BE2C (cell line): ENCODE measurements around the gene NUDT6.
"Not testable (repeated sequence)": the region's sequence is repeated elsewhere in the genome, so short reads cannot be mapped to it uniquely, and the experiment has no call there.

Experiments used
- DNase-seq: peaks from one replicate; pipeline ENCODE4 v3.0.0-alpha.2; 2020
- H3K27me3 ChIP-seq: fragments of 250-450 bp; sonication (Bioruptor Pico); 2 replicates; pipeline ENCODE4 v1.5.1; 2020; ENCODE audit warnings: mild to moderate bottlenecking
- H3K36me3 ChIP-seq: fragments of 250-450 bp; sonication (Bioruptor Pico); 2 replicates; pipeline ENCODE4 v1.5.1; 2020; ENCODE audit warnings: mild to moderate bottlenecking
- H3K4me1 ChIP-seq: fragments of 250-450 bp; sonication (Bioruptor Pico); 2 replicates; pipeline ENCODE4 v1.5.1; 2020
- H3K4me3 ChIP-seq: 2 replicates; pipeline ENCODE4 v1.5.1; 2011; ENCODE audit warnings: low read depth, low read length
- H3K9me3 ChIP-seq: fragments of 250-450 bp; sonication (Bioruptor Pico); 2 replicates; pipeline ENCODE4 v1.5.1; 2020
- TF ChIP-seq, protein P1 (sequence below): IDR thresholded peaks from 2 replicates; pipeline ENCODE4 v1.5.1; 2012; ENCODE audit warnings: mild to moderate bottlenecking, low read depth, low read length

The NUDT6 gene

GRCh38 chr4:122948671-122949070 lies 26.3 kb upstream of the NUDT6 start:
- Histone ChIP-seq H3K4me1 (no peaks in the 10 kb centered on the region), H3K36me3 (peaks cover 60% of the 10 kb centered on the region), H3K4me3 (no peak overlapping the region), H3K9me3 (no peaks in the 10 kb centered on the region), H3K27me3 (no peaks in the 10 kb centered on the region)
- TF ChIP-seq, protein P1, sequence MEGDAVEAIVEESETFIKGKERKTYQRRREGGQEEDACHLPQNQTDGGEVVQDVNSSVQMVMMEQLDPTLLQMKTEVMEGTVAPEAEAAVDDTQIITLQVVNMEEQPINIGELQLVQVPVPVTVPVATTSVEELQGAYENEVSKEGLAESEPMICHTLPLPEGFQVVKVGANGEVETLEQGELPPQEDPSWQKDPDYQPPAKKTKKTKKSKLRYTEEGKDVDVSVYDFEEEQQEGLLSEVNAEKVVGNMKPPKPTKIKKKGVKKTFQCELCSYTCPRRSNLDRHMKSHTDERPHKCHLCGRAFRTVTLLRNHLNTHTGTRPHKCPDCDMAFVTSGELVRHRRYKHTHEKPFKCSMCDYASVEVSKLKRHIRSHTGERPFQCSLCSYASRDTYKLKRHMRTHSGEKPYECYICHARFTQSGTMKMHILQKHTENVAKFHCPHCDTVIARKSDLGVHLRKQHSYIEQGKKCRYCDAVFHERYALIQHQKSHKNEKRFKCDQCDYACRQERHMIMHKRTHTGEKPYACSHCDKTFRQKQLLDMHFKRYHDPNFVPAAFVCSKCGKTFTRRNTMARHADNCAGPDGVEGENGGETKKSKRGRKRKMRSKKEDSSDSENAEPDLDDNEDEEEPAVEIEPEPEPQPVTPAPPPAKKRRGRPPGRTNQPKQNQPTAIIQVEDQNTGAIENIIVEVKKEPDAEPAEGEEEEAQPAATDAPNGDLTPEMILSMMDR, result no peak
- no peak for DNase-seq

GRCh38 chr4:122946142-122946541 lies 23.7 kb upstream of the NUDT6 start:
- Histone ChIP-seq H3K4me1 (no peaks in the 10 kb centered on the region), H3K4me3 (no peak overlapping the region), H3K9me3 (no peaks in the 10 kb centered on the region), H3K27me3 (no peaks in the 10 kb centered on the region), H3K36me3 (peaks cover 46% of the 10 kb centered on the region)
- TF ChIP-seq, protein P1, result no peak
- no peak for DNase-seq

DNA sequence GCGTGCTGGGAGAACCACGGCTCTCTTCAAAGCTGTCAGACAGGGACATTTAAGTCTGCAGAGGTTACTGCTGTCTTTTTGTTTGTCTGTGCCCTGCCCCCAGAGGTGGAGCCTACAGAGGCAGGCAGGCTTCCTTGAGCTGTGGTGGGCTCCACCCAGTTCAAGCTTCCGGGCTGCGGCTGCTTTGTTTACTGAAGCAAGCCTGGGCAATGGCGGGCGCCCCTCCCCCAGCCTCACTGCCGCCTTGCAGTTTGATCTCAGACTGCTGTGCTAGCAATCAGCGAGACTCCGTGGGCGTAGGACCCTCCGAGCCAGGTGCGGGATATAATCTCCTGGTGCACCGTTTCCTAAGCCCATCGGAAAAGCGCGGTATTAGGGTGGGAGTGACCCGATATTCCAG lies 22.7 kb upstream of the NUDT6 start:
- H3K9me3 ChIP-seq, DNase-seq, H3K4me1 ChIP-seq, H3K27me3 ChIP-seq, H3K4me3 ChIP-seq: not testable (repeated sequence)
- peaks cover 38% of the 10 kb centered on the region for H3K36me3 ChIP-seq

GRCh38 chr4:122932763-122933162 lies 10.4 kb upstream of the NUDT6 start:
- TF ChIP-seq, protein P1, result no peak
- Histone ChIP-seq H3K27me3 (no peaks in the 10 kb centered on the region), H3K4me1 (no peaks in the 10 kb centered on the region), H3K4me3 (no peak overlapping the region), H3K9me3 (no peaks in the 10 kb centered on the region), H3K36me3 (peaks cover 38% of the 10 kb centered on the region)
- DNase-seq, result no peak

DNA sequence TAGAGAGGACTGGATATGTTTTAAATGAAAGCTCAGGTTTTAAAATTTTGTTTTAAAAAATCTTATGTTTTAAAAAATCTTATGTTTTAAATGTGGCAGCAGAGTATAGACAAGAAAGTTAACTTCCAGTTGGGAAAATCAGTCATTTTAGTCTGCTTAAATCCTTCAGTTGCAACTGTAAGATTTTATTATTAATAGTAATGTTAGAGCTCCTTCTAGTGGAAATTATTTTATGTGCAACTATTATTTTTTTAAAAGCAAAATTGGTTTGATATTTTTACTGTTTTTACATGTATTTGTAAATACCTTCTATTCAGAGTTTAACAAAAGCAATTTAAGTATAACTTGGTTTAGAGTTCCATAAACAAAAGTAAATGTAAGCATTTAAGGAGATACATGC lies 8.5 kb upstream of the NUDT6 start:
- TF ChIP-seq, protein P1, result no peak; the same call in 1 of the 2 replicates
- no peaks in the 10 kb centered on the region for H3K4me1 ChIP-seq
- no peaks in the 10 kb centered on the region for H3K27me3 ChIP-seq
- peaks cover 30% of the 10 kb centered on the region for H3K36me3 ChIP-seq
- no peak for DNase-seq
- no peaks in the 10 kb centered on the region for H3K9me3 ChIP-seq
- H3K4me3 ChIP-seq, result no peak overlapping the region

GRCh38 chr4:122928930-122929329 lies 6.5 kb upstream of the NUDT6 start:
- Histone ChIP-seq H3K36me3 (peaks cover 18% of the 10 kb centered on the region), H3K9me3 (no peaks in the 10 kb centered on the region), H3K4me3 (no peak overlapping the region), H3K27me3 (no peaks in the 10 kb centered on the region), H3K4me1 (no peaks in the 10 kb centered on the region; the same call in 1 of the 2 replicates)
- no peak for DNase-seq
- TF ChIP-seq, protein P1, result no peak

GRCh38 chr4:122922877-122923511 lies 597 bp upstream of the NUDT6 start:
- no peaks in the 10 kb centered on the region for H3K9me3 ChIP-seq
- H3K27me3 ChIP-seq, result no peaks in the 10 kb centered on the region
- DNase-seq, result peak; percentile 87
- TF ChIP-seq, protein P1, result no peak
- peaks cover 5% of the 10 kb centered on the region; the same call in 1 of the 2 replicates for H3K36me3 ChIP-seq
- H3K4me1 ChIP-seq, result no peaks in the 10 kb centered on the region; the same call in 1 of the 2 replicates
- peak overlapping the region; percentile 95 for H3K4me3 ChIP-seq
